H9 (cell line): ENCODE data around the gene VPS54. TPM values are rescaled to one million over a fixed set of nuclear protein-coding genes. Genes with fewer than 3 reads are reported as not detected.
A peak's percentile ranks its signal among the peaks of the same experiment; 100 is the strongest.

ENCODE experiments used
- DNase-seq: peaks from one replicate; pipeline ENCODE4 v3.0.0-alpha.2; 2017
- H2AFZ ChIP-seq: one replicate; pipeline ENCODE4 v1.6.1; 2013; ENCODE audit warnings: mild to moderate bottlenecking, low read length, control low read depth, moderate library complexity
- H2AK5ac ChIP-seq: 2 replicates; pipeline ENCODE4 v1.6.1; 2013; ENCODE audit warnings: low read length, control low read depth, mixed read lengths; ENCODE audit not compliant: insufficient read length
- H2BK120ac ChIP-seq: one replicate; pipeline ENCODE4 v1.6.1; 2013; ENCODE audit warnings: low read depth, mild to moderate bottlenecking, low read length, control low read depth, inconsistent platforms; ENCODE audit not compliant: poor library complexity, severe bottlenecking
- H2BK12ac ChIP-seq: 2 replicates; pipeline ENCODE4 v1.6.1; 2013; ENCODE audit warnings: low read length, control low read depth, mixed read lengths, low read depth; ENCODE audit not compliant: insufficient read length
- H2BK15ac ChIP-seq: 2 replicates; pipeline ENCODE4 v1.6.1; 2013; ENCODE audit warnings: low read depth, low read length, control low read depth
- H2BK20ac ChIP-seq: one replicate; pipeline ENCODE4 v1.6.1; 2013; ENCODE audit warnings: low read depth, mild to moderate bottlenecking, low read length, control low read depth, inconsistent platforms; ENCODE audit not compliant: poor library complexity, severe bottlenecking
- H2BK5ac ChIP-seq: 2 replicates; pipeline ENCODE4 v1.6.1; 2013; ENCODE audit warnings: low read length, control low read depth, mixed read lengths; ENCODE audit not compliant: insufficient read length
- H3K14ac ChIP-seq: 2 replicates; pipeline ENCODE4 v1.6.1; 2013; ENCODE audit warnings: low read length, control low read depth; ENCODE audit not compliant: insufficient read depth
- H3K18ac ChIP-seq: 2 replicates; pipeline ENCODE4 v1.6.1; 2013; ENCODE audit warnings: low read depth, mild to moderate bottlenecking, mixed read lengths, low read length, control low read depth; ENCODE audit not compliant: insufficient read length
- H3K23ac ChIP-seq: 2 replicates; pipeline ENCODE4 v1.6.1; 2013; ENCODE audit warnings: low read length, control low read depth, mixed read lengths, low read depth; ENCODE audit not compliant: insufficient read length
- H3K23me2 ChIP-seq: 2 replicates; pipeline ENCODE4 v1.6.1; 2013; ENCODE audit warnings: low read depth, mild to moderate bottlenecking, mixed read lengths, low read length, control low read depth; ENCODE audit not compliant: insufficient read length, poor library complexity, severe bottlenecking
- H3K27ac ChIP-seq: 2 replicates; pipeline ENCODE4 v1.5.1; 2013; ENCODE audit warnings: low read length, control low read depth, mixed read lengths, low read depth; ENCODE audit not compliant: insufficient read length
- H3K27me3 ChIP-seq: 2 replicates; pipeline ENCODE4 v1.6.1; 2013; ENCODE audit warnings: low read length, control low read depth, inconsistent platforms; ENCODE audit not compliant: insufficient read depth
- H3K4ac ChIP-seq: 2 replicates; pipeline ENCODE4 v1.6.1; 2013; ENCODE audit warnings: low read depth, mild to moderate bottlenecking, control low read depth, inconsistent platforms, low read length, moderate library complexity
- H3K4me1 ChIP-seq: 2 replicates; pipeline ENCODE4 v1.6.1; 2013; ENCODE audit warnings: low read length, control low read depth, inconsistent platforms; ENCODE audit not compliant: insufficient read depth
- H3K4me2 ChIP-seq: 2 replicates; pipeline ENCODE4 v1.6.1; 2013; ENCODE audit warnings: low read length, control low read depth, mixed read lengths; ENCODE audit not compliant: insufficient read length, insufficient read depth
- H3K56ac ChIP-seq: 2 replicates; pipeline ENCODE4 v1.6.1; 2013; ENCODE audit warnings: low read depth, mild to moderate bottlenecking, mixed read lengths, low read length, control low read depth; ENCODE audit not compliant: insufficient read length
- H3K79me1 ChIP-seq: 2 replicates; pipeline ENCODE4 v1.6.1; 2013; ENCODE audit warnings: low read depth, mild to moderate bottlenecking, moderate library complexity, low read length, control low read depth, inconsistent platforms; ENCODE audit not compliant: insufficient read depth, poor library complexity, severe bottlenecking
- H3K79me2 ChIP-seq: 2 replicates; pipeline ENCODE4 v1.6.1; 2013; ENCODE audit warnings: low read length, control low read depth, inconsistent platforms; ENCODE audit not compliant: insufficient read depth
- H3K9ac ChIP-seq: 2 replicates; pipeline ENCODE4 v1.6.1; 2013; ENCODE audit warnings: low read length, control low read depth, mixed read lengths; ENCODE audit not compliant: insufficient read length; ENCODE audit errors: extremely low read depth
- H3K9me3 ChIP-seq: one replicate; pipeline ENCODE4 v1.6.1; 2013; ENCODE audit warnings: low read depth, low read length, inconsistent platforms; ENCODE audit not compliant: control insufficient read depth
- H3T11ph ChIP-seq: one replicate; pipeline ENCODE4 v1.6.1; 2013; ENCODE audit warnings: mild to moderate bottlenecking, low read length, control low read depth, inconsistent platforms
- H4K20me1 ChIP-seq: one replicate; pipeline ENCODE4 v1.6.1; 2013; ENCODE audit not compliant: control insufficient read depth, insufficient read length, insufficient read depth
- H4K5ac ChIP-seq: 2 replicates; pipeline ENCODE4 v1.6.1; 2013; ENCODE audit warnings: low read depth, mild to moderate bottlenecking, mixed read lengths, low read length, control low read depth; ENCODE audit not compliant: insufficient read length
- H4K8ac ChIP-seq: replicated peaks from 2 replicates; pipeline ENCODE4 v1.6.1; 2013; ENCODE audit warnings: low read length, control low read depth, mixed read lengths, low read depth; ENCODE audit not compliant: insufficient read length
- H4K91ac ChIP-seq: 2 replicates; pipeline ENCODE4 v1.6.1; 2013; ENCODE audit warnings: low read depth, mild to moderate bottlenecking, moderate library complexity, mixed read lengths, low read length, control low read depth; ENCODE audit not compliant: insufficient read length
- H3K27ac Mint-ChIP-seq, 3 experiments: 2 replicates in 2 of 3; 3 replicates in 1 of 3; pipeline ENCODE4 v1.8.0; 2020 to 2021; ENCODE audit warnings: mixed read lengths in 3 of 3, mild to moderate bottlenecking in 1 of 3, moderate library complexity in 1 of 3
- H3K27me3 Mint-ChIP-seq: 2 replicates; pipeline ENCODE4 v1.8.0; 2021; ENCODE audit warnings: low read depth, mild to moderate bottlenecking, moderate library complexity, mixed read lengths
- H3K36me3 Mint-ChIP-seq, 3 experiments: 2 replicates in 2 of 3; 3 replicates in 1 of 3; pipeline ENCODE4 v1.8.0; 2020 to 2021; ENCODE audit warnings: low read depth in 3 of 3, mixed read lengths in 3 of 3; ENCODE audit not compliant: insufficient read depth in 1 of 3
- H3K4me1 Mint-ChIP-seq, 2 experiments: 2 replicates each; pipeline ENCODE4 v1.8.0; 2020; ENCODE audit warnings: mixed read lengths in 2 of 2
- H3K4me3 Mint-ChIP-seq, 2 experiments: 2 replicates in 1 of 2; 3 replicates in 1 of 2; pipeline ENCODE4 v1.8.0; 2020 to 2021; ENCODE audit warnings: mild to moderate bottlenecking in 2 of 2, mixed read lengths in 2 of 2, moderate library complexity in 1 of 2
- H3K9me3 Mint-ChIP-seq, 2 experiments: 2 replicates in 1 of 2; 3 replicates in 1 of 2; pipeline ENCODE4 v1.8.0; 2020; ENCODE audit warnings: mild to moderate bottlenecking in 2 of 2, mixed read lengths in 2 of 2, moderate library complexity in 1 of 2
- WGBS: extraction: QIAGEN DNeasy Blood & Tissue Kit; methylation state at CpG from one replicate; pipeline ENCODE4 v1.1.7; 2013; ENCODE audit warnings: missing lambda C conversion rate, low lambda C conversion rate, mixed read lengths; ENCODE audit not compliant: insufficient read length; ENCODE audit errors: extremely low coverage; 5-methylcytosine and 5-hydroxymethylcytosine counted together
- total RNA-seq: library from RNA; stranded (reverse); gene quantifications from 2 replicates; pipeline ENCODE4 v1.2.1, GENCODE V29; 2021
- TF ChIP-seq, protein P1 (sequence below): fragments of 200-600 bp; sonication (generic); conservative IDR thresholded peaks from 3 replicates; pipeline ENCODE4 v1.8.0; 2021; ENCODE audit warnings: antibody characterized with exemption, mild to moderate bottlenecking

Gene VPS54
- total RNA-seq, 1 experiment from 2014 or later = 13.4 TPM

DNA sequence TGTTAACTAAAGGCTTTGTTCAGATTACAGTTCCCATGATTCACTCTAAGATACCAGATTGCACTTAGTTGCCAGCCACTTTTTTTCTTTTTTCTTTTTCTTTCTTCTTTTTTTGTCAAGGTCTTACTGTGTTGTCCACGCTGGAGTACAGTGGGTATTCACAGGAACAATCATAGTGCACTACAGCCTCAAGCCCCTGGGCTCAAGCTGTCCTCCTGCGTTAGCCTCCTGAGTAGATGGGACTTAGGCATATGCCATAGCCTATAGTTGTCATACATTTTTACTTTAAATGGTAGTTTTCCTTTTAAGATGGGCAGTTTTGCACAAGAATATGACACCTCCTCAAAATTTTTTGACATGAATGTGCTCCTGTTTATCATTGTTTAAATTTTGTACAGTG is 175.4 kb downstream of the VPS54 start:
- Histone ChIP-seq H3K9me3 (no peaks in the 10 kb centered on the region), H3K79me2 (peaks cover 44% of the 10 kb centered on the region), H3K4me1 (no peaks in the 10 kb centered on the region), H2BK20ac (no peak overlapping the region), H4K20me1 (no peaks in the 10 kb centered on the region), H4K91ac (no peak overlapping the region), H3K27me3 (no peaks in the 10 kb centered on the region), H3K18ac (no peak overlapping the region), H3K79me1 (no peaks in the 10 kb centered on the region), H3K4me2 (peak overlapping the region; percentile 99), H3K14ac (no peak overlapping the region; the same call in 1 of the 2 replicates), H4K5ac (no peak overlapping the region), H4K8ac (no peak overlapping the region), H2BK12ac (no peak overlapping the region), H2BK120ac (no peak overlapping the region), H3K23me2 (peaks cover 14% of the 10 kb centered on the region), H3K4ac (no peak overlapping the region), H3K56ac (no peak overlapping the region), H2AK5ac (no peak overlapping the region), H2AFZ (no peak overlapping the region), H3K27ac (no peak overlapping the region), H2BK15ac (no peak overlapping the region), H2BK5ac (no peak overlapping the region), H3K9ac (peak overlapping the region; percentile 98), H3T11ph (no peak overlapping the region), H3K23ac (no peak overlapping the region)
- TF ChIP-seq, protein P1, sequence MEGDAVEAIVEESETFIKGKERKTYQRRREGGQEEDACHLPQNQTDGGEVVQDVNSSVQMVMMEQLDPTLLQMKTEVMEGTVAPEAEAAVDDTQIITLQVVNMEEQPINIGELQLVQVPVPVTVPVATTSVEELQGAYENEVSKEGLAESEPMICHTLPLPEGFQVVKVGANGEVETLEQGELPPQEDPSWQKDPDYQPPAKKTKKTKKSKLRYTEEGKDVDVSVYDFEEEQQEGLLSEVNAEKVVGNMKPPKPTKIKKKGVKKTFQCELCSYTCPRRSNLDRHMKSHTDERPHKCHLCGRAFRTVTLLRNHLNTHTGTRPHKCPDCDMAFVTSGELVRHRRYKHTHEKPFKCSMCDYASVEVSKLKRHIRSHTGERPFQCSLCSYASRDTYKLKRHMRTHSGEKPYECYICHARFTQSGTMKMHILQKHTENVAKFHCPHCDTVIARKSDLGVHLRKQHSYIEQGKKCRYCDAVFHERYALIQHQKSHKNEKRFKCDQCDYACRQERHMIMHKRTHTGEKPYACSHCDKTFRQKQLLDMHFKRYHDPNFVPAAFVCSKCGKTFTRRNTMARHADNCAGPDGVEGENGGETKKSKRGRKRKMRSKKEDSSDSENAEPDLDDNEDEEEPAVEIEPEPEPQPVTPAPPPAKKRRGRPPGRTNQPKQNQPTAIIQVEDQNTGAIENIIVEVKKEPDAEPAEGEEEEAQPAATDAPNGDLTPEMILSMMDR = no peak
- Mint-ChIP-seq H3K27me3 (no peaks in the 10 kb centered on the region), H3K36me3 (peaks cover 33 to 56% (median 51%) of the 10 kb centered on the region in 3 experiments), H3K27ac (peak overlapping the region; percentile 41 to 100 (median 94); a peak in 4 of 7 replicates), H3K4me1 (peaks cover 53 to 58% of the 10 kb centered on the region in 2 experiments), H3K4me3 (peak overlapping the region; percentile 99 to 100), H3K9me3 (peaks cover 2% of the 10 kb centered on the region in 2 experiments; a peak in 2 of 5 replicates)
- no CpG with 5 or more reads among the region's 2 CpGs for WGBS
- no peak for DNase-seq
